Mesendoderm (in vitro differentiated cells): ENCODE data around the gene ZMIZ2.

Source experiments
- DNase-seq: peaks from one replicate; pipeline ENCODE4 v3.0.0; 2013
- H2AK5ac ChIP-seq: 2 replicates; pipeline ENCODE4 v1.6.1; 2013; ENCODE audit warnings: low read length, inconsistent platforms
- H2BK120ac ChIP-seq: 2 replicates; pipeline ENCODE4 v1.6.1; 2013; ENCODE audit warnings: low read depth, mild to moderate bottlenecking, low read length, moderate library complexity, mixed read lengths
- H2BK15ac ChIP-seq: replicated peaks from 2 replicates; pipeline ENCODE4 v1.6.1; 2013; ENCODE audit warnings: low read depth, mild to moderate bottlenecking, moderate library complexity
- H2BK5ac ChIP-seq: 2 replicates; pipeline ENCODE4 v1.6.1; 2013; ENCODE audit warnings: low read length, inconsistent platforms
- H3K18ac ChIP-seq: 2 replicates; pipeline ENCODE4 v1.6.1; 2013; ENCODE audit warnings: mild to moderate bottlenecking, low read length, mixed read lengths
- H3K23ac ChIP-seq: one replicate; pipeline ENCODE4 v1.6.1; 2013; ENCODE audit warnings: low read length
- H3K27ac ChIP-seq: 2 replicates; pipeline ENCODE4 v1.5.1; 2013; ENCODE audit warnings: low read depth, mild to moderate bottlenecking, inconsistent platforms, low read length, moderate library complexity
- H3K27me3 ChIP-seq: 2 replicates; pipeline ENCODE4 v1.6.1; 2013; ENCODE audit warnings: low read length, control low read depth, mild to moderate bottlenecking, inconsistent platforms; ENCODE audit not compliant: insufficient read depth, poor library complexity
- H3K36me3 ChIP-seq: 2 replicates; pipeline ENCODE4 v1.6.1; 2013; ENCODE audit warnings: low read length, inconsistent platforms; ENCODE audit not compliant: control insufficient read depth, insufficient read depth
- H3K4ac ChIP-seq: one replicate; pipeline ENCODE4 v1.6.1; 2013; ENCODE audit warnings: low read depth, mild to moderate bottlenecking, low read length, moderate library complexity
- H3K4me1 ChIP-seq: 2 replicates; pipeline ENCODE4 v1.6.1; 2013; ENCODE audit warnings: low read depth, low read length, inconsistent platforms; ENCODE audit not compliant: control insufficient read depth
- H3K4me2 ChIP-seq: 2 replicates; pipeline ENCODE4 v1.6.1; 2013; ENCODE audit warnings: low read length
- H3K4me3 ChIP-seq: 2 replicates; pipeline ENCODE4 v1.5.1; 2013; ENCODE audit warnings: mild to moderate bottlenecking, low read length
- H3K56ac ChIP-seq: one replicate; pipeline ENCODE4 v1.6.1; 2013; ENCODE audit warnings: low read length
- H3K79me1 ChIP-seq: 2 replicates; pipeline ENCODE4 v1.6.1; 2013; ENCODE audit warnings: low read length, inconsistent platforms
- H3K79me2 ChIP-seq: 2 replicates; pipeline ENCODE4 v1.6.1; 2013; ENCODE audit warnings: mild to moderate bottlenecking, low read length; ENCODE audit not compliant: control insufficient read depth, insufficient read depth
- H3K9ac ChIP-seq: 2 replicates; pipeline ENCODE4 v1.6.1; 2013; ENCODE audit warnings: low read length, inconsistent platforms
- H4K5ac ChIP-seq: one replicate; pipeline ENCODE4 v1.6.1; 2013; ENCODE audit warnings: low read length
- H4K8ac ChIP-seq: one replicate; pipeline ENCODE4 v1.6.1; 2013; ENCODE audit warnings: low read depth, mild to moderate bottlenecking, control low read depth, low read length, moderate library complexity
- WGBS: extraction: QIAGEN DNeasy Blood & Tissue Kit; methylation state at CpG from one replicate; pipeline ENCODE4 v1.1.7; 2013; ENCODE audit warnings: low lambda C conversion rate, missing lambda C conversion rate; ENCODE audit not compliant: insufficient coverage; ENCODE audit errors: extremely low coverage; 5-methylcytosine and 5-hydroxymethylcytosine counted together

ZMIZ2 gene

DNA sequence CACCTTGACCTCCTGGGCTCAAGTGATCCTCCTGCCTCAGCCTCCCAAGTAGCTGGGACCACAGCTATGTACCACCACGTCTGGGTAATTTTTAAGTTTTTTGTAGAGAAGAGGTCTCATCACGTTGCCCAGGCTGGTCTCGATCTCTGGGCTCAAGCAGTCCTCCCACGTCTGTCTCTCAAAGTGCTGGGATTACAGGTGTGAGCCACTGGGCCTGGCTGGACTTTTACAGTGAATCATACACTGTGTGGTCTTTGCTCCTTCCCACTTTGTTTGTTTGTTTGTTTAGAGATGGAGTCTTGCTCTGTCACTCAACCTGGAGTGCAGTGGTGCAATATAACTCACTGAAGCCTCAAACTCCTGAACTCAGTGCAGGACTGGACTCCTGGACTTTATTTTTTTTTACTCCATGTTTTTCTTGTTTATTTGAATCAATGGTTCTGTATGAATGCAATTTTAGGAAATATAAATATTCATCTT lies 60.3 kb downstream of the ZMIZ2 start:
- H4K5ac ChIP-seq: no peak overlapping the region
- H3K79me2 ChIP-seq: no peaks in the 10 kb centered on the region
- H3K4me1 ChIP-seq: no peaks in the 10 kb centered on the region
- H3K27me3 ChIP-seq: no peaks in the 10 kb centered on the region
- no peaks in the 10 kb centered on the region for H3K79me1 ChIP-seq
- no peak overlapping the region for H3K4ac ChIP-seq
- no peak overlapping the region for H3K4me3 ChIP-seq
- no peak overlapping the region for H2BK15ac ChIP-seq
- H2AK5ac ChIP-seq: no peak overlapping the region
- no peak for DNase-seq
- no peak overlapping the region for H3K27ac ChIP-seq
- H3K23ac ChIP-seq: no peak overlapping the region
- no peak overlapping the region for H3K9ac ChIP-seq
- no peak overlapping the region for H3K18ac ChIP-seq
- no peak overlapping the region for H2BK120ac ChIP-seq
- H3K4me2 ChIP-seq: no peak overlapping the region
- H3K36me3 ChIP-seq: no peaks in the 10 kb centered on the region
- WGBS: no CpG with 5 or more reads among the region's 4 CpGs
- H3K56ac ChIP-seq: no peak overlapping the region
- no peak overlapping the region for H2BK5ac ChIP-seq
- no peak overlapping the region for H4K8ac ChIP-seq

DNA sequence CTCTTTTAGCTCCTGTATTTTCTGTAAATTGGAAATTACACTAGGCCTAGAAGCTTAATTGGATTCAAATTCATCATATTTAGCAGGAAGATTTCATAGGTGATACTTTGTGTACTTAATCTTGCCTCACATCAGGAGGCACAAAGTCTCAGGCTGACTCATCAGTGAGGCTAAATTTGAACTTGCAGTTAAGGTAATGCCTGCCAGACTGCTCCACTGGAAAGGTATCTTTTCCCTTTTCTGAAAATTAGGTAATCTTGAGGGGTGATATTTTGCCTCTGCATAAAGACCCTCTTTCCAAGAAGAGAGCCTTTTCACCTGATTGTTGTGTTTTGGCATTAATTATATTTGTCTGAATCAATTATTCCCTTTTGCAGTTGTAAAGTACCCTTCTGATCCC lies 62.4 kb downstream of the ZMIZ2 start:
- Histone ChIP-seq H3K4me3 (no peak overlapping the region), H4K5ac (no peak overlapping the region), H3K4me2 (no peak overlapping the region), H3K9ac (no peak overlapping the region), H3K27ac (no peak overlapping the region), H3K27me3 (no peaks in the 10 kb centered on the region), H2BK15ac (no peak overlapping the region), H3K36me3 (no peaks in the 10 kb centered on the region), H4K8ac (no peak overlapping the region), H3K56ac (no peak overlapping the region), H2BK120ac (no peak overlapping the region), H3K4me1 (no peaks in the 10 kb centered on the region), H3K18ac (no peak overlapping the region), H3K79me2 (no peaks in the 10 kb centered on the region), H3K4ac (no peak overlapping the region), H2BK5ac (no peak overlapping the region), H3K79me1 (no peaks in the 10 kb centered on the region), H3K23ac (no peak overlapping the region), H2AK5ac (no peak overlapping the region)
- DNase-seq: no peak

DNA sequence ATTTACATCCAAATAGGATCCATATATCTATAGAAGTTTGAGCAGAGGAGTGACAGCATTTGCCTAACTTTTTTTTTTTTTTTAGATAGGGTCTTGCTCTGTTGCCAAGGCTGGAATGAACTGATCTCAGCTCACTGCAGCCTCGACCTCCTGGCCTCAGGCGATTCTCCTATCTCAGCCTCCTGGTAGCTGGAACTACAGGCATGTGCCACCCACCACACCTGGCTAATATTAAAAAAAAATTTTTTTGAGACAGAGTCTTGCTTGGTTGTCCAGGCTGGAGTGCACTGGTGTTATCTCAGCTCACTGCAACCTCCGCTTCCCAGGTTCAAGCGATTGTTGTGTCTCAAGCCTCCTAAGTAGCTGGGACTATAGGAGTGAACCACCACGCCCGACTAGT lies 62.9 kb downstream of the ZMIZ2 start:
- H3K36me3 ChIP-seq: no peaks in the 10 kb centered on the region
- H3K4me1 ChIP-seq: no peaks in the 10 kb centered on the region
- H2BK120ac ChIP-seq: no peak overlapping the region
- H3K4me3 ChIP-seq: no peak overlapping the region
- WGBS: no CpG with 5 or more reads among the region's 6 CpGs
- H2BK15ac ChIP-seq: no peak overlapping the region
- H3K27me3 ChIP-seq: no peaks in the 10 kb centered on the region
- no peak overlapping the region for H3K9ac ChIP-seq
- no peak overlapping the region for H3K23ac ChIP-seq
- H4K8ac ChIP-seq: no peak overlapping the region
- H3K79me2 ChIP-seq: no peaks in the 10 kb centered on the region
- no peak overlapping the region for H3K4me2 ChIP-seq
- H2BK5ac ChIP-seq: no peak overlapping the region
- H3K56ac ChIP-seq: no peak overlapping the region
- no peak overlapping the region for H3K4ac ChIP-seq
- no peaks in the 10 kb centered on the region for H3K79me1 ChIP-seq
- H4K5ac ChIP-seq: no peak overlapping the region
- no peak for DNase-seq
- H2AK5ac ChIP-seq: no peak overlapping the region
- no peak overlapping the region for H3K18ac ChIP-seq
- H3K27ac ChIP-seq: no peak overlapping the region

DNA sequence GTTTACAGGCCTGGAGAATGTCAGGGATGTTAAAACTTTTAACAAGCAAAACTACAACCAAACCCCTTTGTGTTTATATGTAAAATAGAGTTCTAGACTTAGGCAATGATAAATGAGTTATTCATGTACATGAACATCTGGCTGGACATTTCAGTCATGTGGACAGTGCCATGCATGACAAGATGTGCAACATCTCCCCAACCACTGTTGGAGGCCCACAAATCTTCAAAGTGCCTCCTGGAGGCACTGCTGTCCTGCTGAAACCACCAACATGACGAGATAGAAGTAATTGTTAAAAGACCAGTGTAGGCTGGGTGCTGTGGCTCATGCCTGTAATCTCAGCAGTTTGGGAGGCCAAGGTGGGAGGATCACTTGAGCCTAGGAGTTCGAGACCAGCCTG lies 66.3 kb downstream of the ZMIZ2 start:
- Histone ChIP-seq H2AK5ac (no peak overlapping the region), H4K8ac (no peak overlapping the region), H3K4me2 (no peak overlapping the region), H2BK15ac (no peak overlapping the region), H3K56ac (no peak overlapping the region), H3K9ac (no peak overlapping the region), H2BK120ac (no peak overlapping the region), H3K79me1 (no peaks in the 10 kb centered on the region), H3K27me3 (no peaks in the 10 kb centered on the region), H3K27ac (no peak overlapping the region), H3K36me3 (no peaks in the 10 kb centered on the region), H2BK5ac (no peak overlapping the region), H3K79me2 (no peaks in the 10 kb centered on the region), H3K4ac (no peak overlapping the region), H3K23ac (no peak overlapping the region), H4K5ac (no peak overlapping the region), H3K18ac (no peak overlapping the region), H3K4me1 (no peaks in the 10 kb centered on the region), H3K4me3 (no peak overlapping the region)
- no CpG with 5 or more reads among the region's 2 CpGs for WGBS
- DNase-seq: no peak

DNA sequence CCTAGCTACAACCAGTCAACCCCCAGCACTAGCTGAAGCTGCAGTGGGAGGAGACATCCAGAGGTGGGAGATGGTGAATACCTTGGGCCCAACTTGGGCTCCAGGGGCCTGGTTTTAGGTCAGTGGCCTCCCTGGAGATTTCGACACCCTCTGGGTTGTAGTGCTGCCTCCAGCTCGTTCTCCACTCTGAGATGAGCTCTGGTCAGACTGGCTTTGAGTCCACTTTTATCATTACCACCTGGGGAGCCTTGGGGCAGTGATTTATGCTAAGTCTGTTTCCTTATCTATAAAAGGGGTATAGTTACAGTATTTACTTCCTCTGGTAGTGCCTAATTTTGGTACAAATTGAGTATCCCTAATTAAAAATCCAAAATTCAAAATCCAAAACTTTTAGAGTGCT lies 70.6 kb downstream of the ZMIZ2 start:
- WGBS: no CpG with 5 or more reads among the region's 2 CpGs
- Histone ChIP-seq H3K56ac (no peak overlapping the region), H2BK5ac (no peak overlapping the region), H3K4me2 (no peak overlapping the region), H3K79me2 (no peaks in the 10 kb centered on the region), H3K9ac (no peak overlapping the region), H3K79me1 (no peaks in the 10 kb centered on the region), H3K18ac (no peak overlapping the region), H3K4ac (no peak overlapping the region), H3K27me3 (no peaks in the 10 kb centered on the region), H2AK5ac (no peak overlapping the region), H2BK120ac (no peak overlapping the region), H3K27ac (no peak overlapping the region), H4K8ac (no peak overlapping the region), H2BK15ac (no peak overlapping the region), H3K4me3 (no peak overlapping the region), H3K4me1 (no peaks in the 10 kb centered on the region), H3K36me3 (no peaks in the 10 kb centered on the region), H4K5ac (no peak overlapping the region), H3K23ac (no peak overlapping the region)
- peak; percentile 55 for DNase-seq
